T-helper 1 cell treated with Interleukin-12 subunit alpha and Interleukin-12 subunit beta and Interleukin-4 antibody, amounts not matched to agents 30 μg/mL and 1 μg/mL, for 36 hours (primary cell): Measurements from ENCODE around the gene SLC7A10.
"Not testable (repeated sequence)": the region's sequence is repeated elsewhere in the genome, so short reads cannot be mapped to it uniquely, and the experiment has no call there.

Source experiments
- H3K27ac Mint-ChIP-seq: one replicate; pipeline ENCODE4 v1.8.0; 2021; ENCODE audit warnings: mild to moderate bottlenecking, mixed read lengths
- H3K27me3 Mint-ChIP-seq: one replicate; pipeline ENCODE4 v1.8.0; 2021; ENCODE audit warnings: low read depth, mixed read lengths
- H3K36me3 Mint-ChIP-seq: one replicate; pipeline ENCODE4 v1.8.0; 2021; ENCODE audit warnings: low read depth, mixed read lengths
- H3K4me1 Mint-ChIP-seq: one replicate; pipeline ENCODE4 v1.8.0; 2021; ENCODE audit warnings: low read depth, mixed read lengths
- H3K4me3 Mint-ChIP-seq: one replicate; pipeline ENCODE4 v1.8.0; 2021; ENCODE audit warnings: mild to moderate bottlenecking, moderate library complexity, mixed read lengths
- H3K9me3 Mint-ChIP-seq: one replicate; pipeline ENCODE4 v1.8.0; 2021; ENCODE audit warnings: mixed read lengths

Gene SLC7A10

DNA sequence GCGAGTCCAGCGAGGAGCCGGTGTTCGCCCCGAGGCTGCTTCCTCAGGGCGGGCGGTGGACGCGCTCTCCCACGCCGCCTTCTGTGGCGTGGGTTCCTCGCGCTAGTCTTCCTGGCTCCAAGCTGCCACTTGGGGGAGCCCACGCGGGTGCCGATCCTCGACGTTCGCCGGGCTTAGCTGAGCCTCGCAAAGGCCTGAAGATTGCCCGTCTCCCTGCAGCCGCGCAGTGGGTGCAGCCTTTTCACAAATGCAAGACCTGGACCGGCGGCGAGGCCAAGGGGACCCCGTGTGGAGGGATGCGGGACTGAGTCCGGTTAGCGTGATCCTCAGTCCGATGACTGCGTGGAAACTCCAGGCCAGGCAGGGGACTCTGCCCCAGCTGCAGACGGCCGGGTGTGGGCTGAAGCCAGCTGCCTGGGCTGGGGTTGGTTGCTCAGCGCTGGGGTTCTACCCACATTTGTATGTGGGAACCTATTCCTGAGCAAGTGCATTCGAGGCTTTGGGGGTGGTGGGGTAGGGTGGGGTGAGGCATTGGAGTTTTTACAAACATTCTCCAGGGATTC, 48.2 kb downstream of the SLC7A10 start:
- Mint-ChIP-seq H3K27me3 (peaks cover 18% of the 10 kb centered on the region), H3K4me1 (peaks cover 15% of the 10 kb centered on the region), H3K4me3 (peak overlapping the region; percentile 98), H3K9me3 (no peaks in the 10 kb centered on the region), H3K36me3 (peaks cover 3% of the 10 kb centered on the region), H3K27ac (peak overlapping the region; percentile 98)

DNA sequence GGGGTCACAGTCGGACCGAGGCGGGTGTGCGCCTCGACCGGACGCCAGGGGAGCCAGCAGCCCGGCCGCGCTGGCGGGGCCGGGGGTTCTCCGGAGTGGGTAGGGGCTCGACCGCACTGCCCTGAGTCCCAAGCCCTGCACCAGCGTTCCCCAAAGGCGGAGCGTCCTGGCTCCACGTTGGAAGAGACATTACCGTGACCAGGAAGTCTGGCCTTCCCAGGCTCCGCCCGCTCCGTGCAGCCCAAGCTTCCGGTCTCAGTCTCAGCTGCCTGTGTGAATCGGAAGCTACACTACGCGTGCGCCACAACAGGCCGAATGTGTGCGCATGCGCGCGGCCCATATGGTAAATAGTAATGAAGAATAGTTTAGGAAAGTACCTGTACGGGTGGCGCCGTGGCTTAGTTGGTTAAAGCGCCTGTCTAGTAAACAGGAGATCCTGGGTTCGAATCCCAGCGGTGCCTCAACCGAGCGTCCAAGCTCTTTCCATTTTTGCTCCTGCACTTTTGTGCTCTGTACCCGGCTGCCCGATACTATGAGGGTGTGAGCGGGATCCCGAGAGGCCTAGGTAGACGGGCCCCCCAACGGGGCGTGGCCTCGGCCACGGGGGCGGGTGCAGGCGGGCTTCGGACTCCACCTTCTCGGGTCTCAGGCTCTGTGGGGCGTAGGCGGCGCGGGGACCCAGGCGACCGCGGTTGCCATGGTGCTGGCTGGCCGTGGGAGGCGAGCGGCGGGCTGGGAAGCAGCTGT, 48.8 kb downstream of the SLC7A10 start:
- peaks cover 4% of the 10 kb centered on the region for H3K36me3 Mint-ChIP-seq
- no peaks in the 10 kb centered on the region for H3K9me3 Mint-ChIP-seq
- H3K4me3 Mint-ChIP-seq, result peak overlapping the region; percentile 98
- peaks cover 17% of the 10 kb centered on the region for H3K4me1 Mint-ChIP-seq
- peaks cover 18% of the 10 kb centered on the region for H3K27me3 Mint-ChIP-seq
- H3K27ac Mint-ChIP-seq, result peak overlapping the region; percentile 98

DNA sequence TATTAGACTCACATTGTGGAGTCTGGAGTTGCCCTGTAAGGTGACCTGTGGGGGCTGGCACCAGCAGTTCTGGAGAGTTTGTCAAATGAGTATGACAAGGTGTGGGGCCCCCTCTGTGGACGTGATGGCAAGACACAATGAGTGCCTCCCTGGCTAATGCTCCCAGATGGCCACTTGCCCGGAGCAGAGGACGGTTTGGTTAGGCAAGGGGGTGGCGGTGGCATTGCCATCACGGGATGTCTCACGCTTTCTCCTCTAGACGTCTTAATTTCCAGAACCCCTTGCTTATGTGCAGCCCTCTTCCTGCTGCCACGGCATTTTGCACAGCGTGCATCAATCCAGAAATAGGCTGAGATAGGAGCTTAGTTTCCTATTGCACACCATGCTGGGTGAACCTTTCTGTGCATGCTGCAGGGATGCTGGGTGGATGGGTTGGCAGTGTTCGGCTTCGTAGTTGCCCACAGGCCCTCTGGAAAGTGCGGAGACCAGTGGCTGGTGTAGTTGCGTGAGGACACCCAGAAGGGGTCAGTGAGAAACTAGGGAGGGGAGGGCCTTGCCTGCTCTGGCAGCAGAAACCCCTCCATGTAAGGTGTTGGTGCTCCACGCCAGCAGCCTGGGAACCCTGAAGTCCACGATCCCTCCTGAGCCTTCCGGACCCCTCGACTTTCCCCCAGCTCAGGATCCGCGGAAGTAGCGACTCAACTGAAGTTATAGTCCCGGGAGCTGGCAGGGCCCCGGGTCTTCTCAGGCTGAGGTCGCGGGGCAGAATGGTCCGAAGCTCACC, 49.6 kb downstream of the SLC7A10 start:
- peaks cover 4% of the 10 kb centered on the region for H3K36me3 Mint-ChIP-seq
- H3K4me1 Mint-ChIP-seq, result peaks cover 17% of the 10 kb centered on the region
- H3K27ac Mint-ChIP-seq, result peak overlapping the region; percentile 98
- H3K27me3 Mint-ChIP-seq, result peaks cover 18% of the 10 kb centered on the region
- H3K9me3 Mint-ChIP-seq, result no peaks in the 10 kb centered on the region
- H3K4me3 Mint-ChIP-seq, result peak overlapping the region; percentile 98

GRCh38 chr19:33175156-33175782, 50.4 kb downstream of the SLC7A10 start:
- Mint-ChIP-seq H3K27me3 (peaks cover 14% of the 10 kb centered on the region), H3K4me1 (peaks cover 17% of the 10 kb centered on the region), H3K9me3 (no peaks in the 10 kb centered on the region), H3K4me3 (peak overlapping the region; percentile 98), H3K36me3 (peaks cover 4% of the 10 kb centered on the region), H3K27ac (peak overlapping the region; percentile 98)

DNA sequence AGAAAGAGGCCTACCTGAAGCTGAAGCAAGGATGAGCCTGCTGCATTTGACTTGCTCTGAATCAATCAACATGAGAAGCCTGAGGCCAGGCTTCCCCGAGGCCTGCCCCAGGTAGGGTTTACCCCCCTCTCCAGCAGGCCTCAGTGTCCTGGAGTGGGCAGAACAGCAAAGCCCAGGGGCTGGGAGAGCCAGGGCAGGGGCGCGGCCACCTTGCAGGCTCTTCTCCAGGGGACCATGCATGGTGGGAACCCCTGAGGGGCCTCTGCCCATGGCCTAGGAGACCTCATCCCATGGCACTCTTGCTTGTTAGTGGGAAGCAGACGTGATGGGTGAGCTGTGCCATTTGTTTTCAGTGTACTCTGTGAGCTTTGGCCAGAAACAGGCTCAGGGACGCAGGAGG, 51.5 kb downstream of the SLC7A10 start:
- Mint-ChIP-seq H3K4me3 (no peak overlapping the region), H3K36me3 (peaks cover 4% of the 10 kb centered on the region), H3K9me3 (no peaks in the 10 kb centered on the region), H3K27me3 (peaks cover 7% of the 10 kb centered on the region), H3K4me1 (peaks cover 17% of the 10 kb centered on the region), H3K27ac (no peak overlapping the region)

GRCh38 chr19:33171916-33172359, 53.7 kb downstream of the SLC7A10 start:
- H3K36me3 Mint-ChIP-seq, result peaks cover 9% of the 10 kb centered on the region
- peaks cover 18% of the 10 kb centered on the region for H3K9me3 Mint-ChIP-seq
- no peak overlapping the region for H3K4me3 Mint-ChIP-seq
- H3K27ac Mint-ChIP-seq, result no peak overlapping the region
- peaks cover 10% of the 10 kb centered on the region for H3K27me3 Mint-ChIP-seq
- peaks cover 17% of the 10 kb centered on the region for H3K4me1 Mint-ChIP-seq

DNA sequence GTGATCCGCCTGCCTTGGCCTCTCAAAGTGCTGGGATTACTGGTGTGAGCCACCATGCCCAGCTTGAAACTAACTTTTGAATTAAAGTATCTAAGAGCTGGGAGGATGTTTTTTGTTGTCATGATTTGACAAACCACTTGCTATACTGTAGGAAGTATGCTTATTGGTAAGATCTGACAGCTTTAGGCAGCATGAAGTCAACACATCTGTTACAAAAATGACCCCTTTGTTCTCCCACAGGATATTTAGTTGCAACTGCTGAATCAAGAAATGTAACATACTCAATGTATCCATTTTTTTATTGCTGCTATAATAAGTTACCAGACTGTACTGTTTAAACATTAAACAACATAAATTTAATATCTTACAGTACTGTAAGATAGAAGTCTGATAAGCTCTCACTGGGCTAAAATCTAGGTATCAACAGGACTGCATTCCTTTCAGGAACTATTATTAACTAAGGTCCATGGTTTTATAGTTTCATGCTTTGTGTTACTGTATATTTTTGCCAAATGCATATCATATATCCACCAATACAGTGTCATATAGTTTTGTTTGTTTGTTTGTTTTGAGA, 54.3 kb downstream of the SLC7A10 start:
- Mint-ChIP-seq H3K27me3 (peaks cover 7% of the 10 kb centered on the region), H3K4me3 (no peak overlapping the region), H3K4me1 (peaks cover 14% of the 10 kb centered on the region), H3K27ac (no peak overlapping the region), H3K36me3 (peaks cover 7% of the 10 kb centered on the region), H3K9me3 (peaks cover 18% of the 10 kb centered on the region)

- H3K36me3 Mint-ChIP-seq, result peaks cover 7% of the 10 kb centered on the region
- peaks cover 18% of the 10 kb centered on the region for H3K9me3 Mint-ChIP-seq
- H3K4me3 Mint-ChIP-seq, result no peak overlapping the region
- peaks cover 7% of the 10 kb centered on the region for H3K4me1 Mint-ChIP-seq
- H3K27ac Mint-ChIP-seq, result no peak overlapping the region
- H3K27me3 Mint-ChIP-seq, result peaks cover 7% of the 10 kb centered on the region
These were observed 57.1 kb downstream of the SLC7A10 start for GRCh38 chr19:33168528-33168927.

DNA sequence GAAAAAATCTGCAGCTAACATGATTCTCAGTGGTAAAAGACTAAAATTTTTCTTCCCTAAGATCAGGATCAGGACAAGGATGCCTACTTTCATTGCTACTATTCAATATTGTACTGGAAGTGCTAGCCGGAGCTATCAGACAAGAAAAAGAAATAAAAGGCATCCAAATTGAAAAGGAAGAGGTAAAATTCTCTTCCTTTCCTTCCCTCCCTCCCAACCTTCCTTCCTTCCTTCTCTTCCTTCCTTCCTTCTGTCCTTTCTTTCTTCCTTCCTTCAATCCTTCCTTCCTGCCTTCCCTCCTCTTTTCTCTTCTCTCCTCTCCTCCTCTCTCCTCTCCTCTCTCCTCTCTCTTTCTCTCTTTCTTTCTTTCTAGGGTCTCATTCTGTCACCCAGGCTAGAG, 58.2 kb downstream of the SLC7A10 start:
- H3K36me3 Mint-ChIP-seq, result peaks cover 6% of the 10 kb centered on the region
- peaks cover 7% of the 10 kb centered on the region for H3K27me3 Mint-ChIP-seq
- H3K4me3 Mint-ChIP-seq, result no peak overlapping the region
- peaks cover 18% of the 10 kb centered on the region for H3K9me3 Mint-ChIP-seq
- no peak overlapping the region for H3K27ac Mint-ChIP-seq
- H3K4me1 Mint-ChIP-seq, result peaks cover 5% of the 10 kb centered on the region

DNA sequence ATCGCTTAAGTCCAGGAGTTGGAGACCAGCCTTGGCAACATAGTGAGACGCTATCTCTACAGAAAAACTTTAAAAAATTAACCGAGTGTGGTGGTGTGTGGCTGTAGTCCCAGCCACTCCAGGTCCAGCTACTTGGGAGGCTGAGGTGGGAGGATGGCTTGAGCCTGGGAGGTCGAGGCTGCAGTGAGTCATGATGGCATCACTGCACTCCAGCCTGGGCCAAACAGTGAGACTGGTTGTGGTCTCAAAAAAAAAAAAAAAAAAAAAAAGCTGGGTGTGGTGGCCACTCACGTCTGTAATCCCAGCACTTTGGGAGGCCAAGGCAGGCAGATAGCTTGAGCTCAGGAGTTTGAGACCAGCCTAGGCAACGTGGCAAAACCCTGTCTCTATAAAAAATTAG, 59.6 kb downstream of the SLC7A10 start:
- not testable (repeated sequence) for H3K4me3 Mint-ChIP-seq, H3K36me3 Mint-ChIP-seq, H3K27me3 Mint-ChIP-seq, H3K27ac Mint-ChIP-seq
- Mint-ChIP-seq H3K4me1 (peaks cover 12% of the 10 kb centered on the region), H3K9me3 (peaks cover 18% of the 10 kb centered on the region)

DNA sequence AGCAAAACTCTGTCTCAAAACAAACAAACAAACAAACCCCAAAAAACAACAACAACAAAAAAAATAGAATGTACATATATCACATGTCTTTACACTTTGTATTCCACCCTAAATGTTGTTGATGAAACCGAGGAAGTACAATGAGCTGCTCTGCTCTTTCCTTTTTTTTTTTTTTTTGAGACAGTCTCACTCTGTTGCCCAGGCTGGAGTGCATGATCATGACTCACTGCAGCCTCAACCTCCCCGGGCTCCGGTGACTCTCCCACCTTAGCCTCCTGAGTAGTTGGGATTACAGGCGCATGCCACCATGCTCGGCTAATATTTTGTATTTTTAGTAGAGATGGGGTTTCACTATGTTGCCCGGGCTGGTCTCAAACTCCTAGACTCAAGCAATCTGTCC, 62.2 kb downstream of the SLC7A10 start:
- peaks cover 11% of the 10 kb centered on the region for H3K9me3 Mint-ChIP-seq
- no peak overlapping the region for H3K4me3 Mint-ChIP-seq
- H3K27ac Mint-ChIP-seq, result no peak overlapping the region

DNA sequence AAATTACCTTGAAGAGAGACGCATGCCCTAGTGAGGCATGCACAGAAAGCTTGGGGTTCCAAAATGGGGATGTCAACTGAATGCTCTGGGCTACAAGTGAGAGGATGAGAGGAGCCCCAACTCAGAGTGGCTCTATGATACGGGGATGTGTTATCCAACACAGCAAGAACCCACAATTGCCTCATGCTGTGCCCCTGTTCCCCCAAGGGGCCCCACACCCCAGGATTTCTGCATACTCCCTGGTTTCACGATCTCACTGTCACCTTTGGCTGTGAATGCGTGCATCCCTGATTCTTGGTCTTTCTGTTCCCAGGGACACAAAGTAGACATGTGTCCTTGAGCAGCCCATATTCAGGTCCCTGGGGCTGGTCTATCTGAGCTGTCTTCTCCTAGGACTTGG, 64.4 kb downstream of the SLC7A10 start:
- Mint-ChIP-seq H3K36me3 (no peaks in the 10 kb centered on the region), H3K4me3 (no peak overlapping the region), H3K4me1 (peaks cover 28% of the 10 kb centered on the region), H3K27me3 (no peaks in the 10 kb centered on the region), H3K27ac (peak overlapping the region; percentile 63), H3K9me3 (no peaks in the 10 kb centered on the region)

More for the DNA sequence above, 62.2 kb downstream of the SLC7A10 start:
- peaks cover 1% of the 10 kb centered on the region for H3K27me3 Mint-ChIP-seq
- peaks cover 4% of the 10 kb centered on the region for H3K36me3 Mint-ChIP-seq
- H3K4me1 Mint-ChIP-seq, result peaks cover 22% of the 10 kb centered on the region

- Mint-ChIP-seq H3K36me3 (no peaks in the 10 kb centered on the region), H3K27ac (peak overlapping the region; percentile 16), H3K27me3 (no peaks in the 10 kb centered on the region), H3K4me3 (no peak overlapping the region), H3K4me1 (peaks cover 28% of the 10 kb centered on the region), H3K9me3 (no peaks in the 10 kb centered on the region)
These were observed 65.8 kb downstream of the SLC7A10 start for GRCh38 chr19:33159893-33160292.

GRCh38 chr19:33159149-33159548, 66.5 kb downstream of the SLC7A10 start:
- H3K36me3 Mint-ChIP-seq, result no peaks in the 10 kb centered on the region
- no peak overlapping the region for H3K27ac Mint-ChIP-seq
- H3K4me1 Mint-ChIP-seq, result peaks cover 28% of the 10 kb centered on the region

More at GRCh38 chr19:33159149-33159548, 66.5 kb downstream of the SLC7A10 start:
- Mint-ChIP-seq H3K4me3 (no peak overlapping the region), H3K9me3 (no peaks in the 10 kb centered on the region), H3K27me3 (no peaks in the 10 kb centered on the region)
